Stimulated activated CD4-positive, alpha-beta T cell treated with anti-CD3 and anti-CD28 coated beads, Interleukin-15, amount 100 ng/mL, for 24 hours (primary cell): ENCODE measurements around the gene CLEC4F.
A peak's percentile ranks its signal among the peaks of the same experiment; 100 is the strongest.

Experiments used
- DNase-seq: peaks from one replicate; pipeline ENCODE4 v3.0.0-alpha.2; 2020

Gene CLEC4F

GRCh38 chr2:70779911-70780545 is 40.4 kb downstream of the CLEC4F start:
- DNase-seq, result no peak

GRCh38 chr2:70779491-70779890 is 40.9 kb downstream of the CLEC4F start:
- DNase-seq, result no peak

- no peak for DNase-seq
These were observed 41.7 kb downstream of the CLEC4F start for GRCh38 chr2:70778676-70779075.

- DNase-seq, result no peak
These were observed 42.9 kb downstream of the CLEC4F start for GRCh38 chr2:70777450-70777849.

- DNase-seq, result no peak
These were observed 44.1 kb downstream of the CLEC4F start for GRCh38 chr2:70776266-70776665.

- DNase-seq, result no peak
These were observed 45.3 kb downstream of the CLEC4F start for GRCh38 chr2:70775141-70775540.

GRCh38 chr2:70772486-70773155 is 47.8 kb downstream of the CLEC4F start:
- no peak for DNase-seq

- DNase-seq, result no peak
These were observed 49.0 kb downstream of the CLEC4F start for GRCh38 chr2:70771446-70771845.

- no peak for DNase-seq
These were observed 50.9 kb downstream of the CLEC4F start for GRCh38 chr2:70769450-70769849.

GRCh38 chr2:70768590-70769085 is 51.8 kb downstream of the CLEC4F start:
- DNase-seq, result no peak

- DNase-seq, result peak; percentile 72
These were observed 52.5 kb downstream of the CLEC4F start, which contains the start of gene ADD2 for GRCh38 chr2:70767699-70768589. Gene ADD2, minus strand, starts transcription at chr2:70768200. Its CDS starts 61,792 bp downstream, at chr2:70706408.

- peak; percentile 33 for DNase-seq
These were observed 53.2 kb downstream of the CLEC4F start for GRCh38 chr2:70767079-70767698.

- no peak for DNase-seq
These were observed 53.9 kb downstream of the CLEC4F start for GRCh38 chr2:70766357-70767078.

GRCh38 chr2:70765507-70765906 is 54.9 kb downstream of the CLEC4F start:
- no peak for DNase-seq

GRCh38 chr2:70759446-70759845 is 61.0 kb downstream of the CLEC4F start:
- no peak for DNase-seq
